Neutrophil (primary cell): ENCODE results near the gene TSPY9.
"Not testable (repeated sequence)": the region's sequence is repeated elsewhere in the genome, so short reads cannot be mapped to it uniquely, and the experiment has no call there.

ENCODE experiments used
- H3K27ac ChIP-seq: fragments of 200-600 bp; sonication (generic); 2 replicates; pipeline ENCODE4 v1.5.1; 2016; ENCODE audit warnings: mild to moderate bottlenecking, moderate library complexity
- H3K27me3 ChIP-seq: fragments of 200-600 bp; sonication (generic); 2 replicates; pipeline ENCODE4 v1.6.0; 2016; ENCODE audit warnings: mild to moderate bottlenecking
- H3K36me3 ChIP-seq: fragments of 200-600 bp; sonication (generic); 2 replicates; pipeline ENCODE4 v1.5.1; 2017
- H3K4me1 ChIP-seq, 2 experiments: fragments of 200-600 bp in 1 of 2; sonication (generic) in 1 of 2; 1 replicate in 1 of 2; 2 replicates in 1 of 2; pipeline versions ENCODE4 v1.5.1 to v1.6.1; 2013 to 2016; ENCODE audit warnings: low read depth in 1 of 2, low read length in 1 of 2, mild to moderate bottlenecking in 1 of 2, moderate library complexity in 1 of 2; ENCODE audit not compliant: control insufficient read depth in 1 of 2, insufficient read depth in 1 of 2
- H3K4me3 ChIP-seq, 2 experiments: fragments of 200-600 bp in 1 of 2; sonication (generic) in 1 of 2; 1 replicate in 1 of 2; 2 replicates in 1 of 2; pipeline ENCODE4 v1.5.1; 2013 to 2016; ENCODE audit warnings: low read depth in 1 of 2, low read length in 1 of 2, mild to moderate bottlenecking in 1 of 2, moderate library complexity in 1 of 2
- H3K9me3 ChIP-seq: fragments of 200-600 bp; sonication (generic); 2 replicates; pipeline ENCODE4 v1.5.1; 2016

The TSPY9 gene

GRCh38 chrY:9486967-9487366, at the start of gene TSPY9:
TSS of gene TSPY9 (plus strand) at chrY:9487267. CDS start at chrY:9487313, 46 bp downstream.
- H3K9me3 ChIP-seq, H3K27me3 ChIP-seq, H3K36me3 ChIP-seq, H3K4me3 ChIP-seq, H3K4me1 ChIP-seq, H3K27ac ChIP-seq: not testable (repeated sequence)

GRCh38 chrY:9466655-9467054, 20.4 kb upstream of the TSPY9 start, which contains the start of gene TSPY1:
TSS of gene TSPY1 (plus strand) at chrY:9466955. CDS start at chrY:9467001, 46 bp downstream.
- H3K27me3 ChIP-seq, H3K27ac ChIP-seq, H3K4me3 ChIP-seq, H3K9me3 ChIP-seq, H3K4me1 ChIP-seq, H3K36me3 ChIP-seq: not testable (repeated sequence)

GRCh38 chrY:9504396-9504795, 17.3 kb downstream of the TSPY9 start:
- H3K4me1 ChIP-seq, H3K36me3 ChIP-seq, H3K27ac ChIP-seq, H3K4me3 ChIP-seq, H3K27me3 ChIP-seq, H3K9me3 ChIP-seq: not testable (repeated sequence)

GRCh38 chrY:9516287-9516686, 29.2 kb downstream of the TSPY9 start:
- not testable (repeated sequence) for H3K27ac ChIP-seq, H3K36me3 ChIP-seq, H3K4me1 ChIP-seq, H3K9me3 ChIP-seq, H3K4me3 ChIP-seq, H3K27me3 ChIP-seq

GRCh38 chrY:9527580-9527979, 40.5 kb downstream of the TSPY9 start, which contains the start of gene TSPY10:
TSS of gene TSPY10 (plus strand) at chrY:9527880. CDS start at chrY:9527926, 46 bp downstream.
- H3K9me3 ChIP-seq, H3K4me1 ChIP-seq, H3K27ac ChIP-seq, H3K36me3 ChIP-seq, H3K27me3 ChIP-seq, H3K4me3 ChIP-seq: not testable (repeated sequence)
